Measurements from ENCODE around the gene CNGA2.

CNGA2 gene

GRCh38 chrX:151763711-151764110 is 29.2 kb downstream of the CNGA2 start:
- ChIA-PET POLR2A (no interaction called here), CTCF (interaction anchor here (1.5 kb wide), 1 partner anchor 869 kb away, joined by 6 read pairs; no protein-coding TSS in a partner anchor)
- DNase-seq (ENCODE audit: low read depth, low spot score) = no peak
- no peak overlapping the region for H3K4me3 ChIP-seq (ENCODE audit: low read depth, low read length)
- TF ChIP-seq CTCF (IDR thresholded peaks at IDR 0.05; ENCODE audit: insufficient read depth, low read length, missing control alignments) = no peak

GRCh38 chrX:151765026-151765425 is 30.5 kb downstream of the CNGA2 start:
- no peak for DNase-seq (ENCODE audit: low read depth, low spot score)
- TF ChIP-seq CTCF (IDR thresholded peaks at IDR 0.05; ENCODE audit: insufficient read depth, low read length, missing control alignments) = no peak
- POLR2A ChIA-PET = no interaction called here
- CTCF ChIA-PET = interaction anchor here (1.5 kb wide), 1 partner anchor 868 kb away, joined by 6 read pairs; no protein-coding TSS in a partner anchor
- H3K4me3 ChIP-seq (ENCODE audit: low read depth, low read length) = no peak overlapping the region

GRCh38 chrX:151771726-151772125 is 37.2 kb downstream of the CNGA2 start:
- DNase-seq (ENCODE audit: low read depth, low spot score) = no peak
- H3K4me3 ChIP-seq (ENCODE audit: low read depth, low read length) = no peak overlapping the region
- CTCF ChIA-PET = no interaction called here
- POLR2A ChIA-PET = no interaction called here
- TF ChIP-seq CTCF (IDR thresholded peaks at IDR 0.05; ENCODE audit: insufficient read depth, low read length, missing control alignments) = no peak

GRCh38 chrX:151773434-151773833 is 38.9 kb downstream of the CNGA2 start:
- H3K4me3 ChIP-seq (ENCODE audit: low read depth, low read length) = no peak overlapping the region
- TF ChIP-seq CTCF (IDR thresholded peaks at IDR 0.05; ENCODE audit: insufficient read depth, low read length, missing control alignments) = no peak
- no peak for DNase-seq (ENCODE audit: low read depth, low spot score)
- POLR2A ChIA-PET = no interaction called here
- CTCF ChIA-PET = no interaction called here

GRCh38 chrX:151774421-151774820 is 39.9 kb downstream of the CNGA2 start:
- H3K4me3 ChIP-seq (ENCODE audit: low read depth, low read length) = no peak overlapping the region
- CTCF ChIA-PET = no interaction called here
- no peak for TF ChIP-seq CTCF (IDR thresholded peaks at IDR 0.05; ENCODE audit: insufficient read depth, low read length, missing control alignments)
- no peak for DNase-seq (ENCODE audit: low read depth, low spot score)
- POLR2A ChIA-PET = no interaction called here

- no peak for DNase-seq (ENCODE audit: low read depth, low spot score)
- H3K4me3 ChIP-seq (ENCODE audit: low read depth, low read length) = no peak overlapping the region
- TF ChIP-seq CTCF (IDR thresholded peaks at IDR 0.05; ENCODE audit: insufficient read depth, low read length, missing control alignments) = no peak
- ChIA-PET CTCF (no interaction called here), POLR2A (no interaction called here)
Measured at GRCh38 chrX:151776181-151776731, 41.7 kb downstream of the CNGA2 start.

Data from AG04449 (cell line).